Measurements from ENCODE around the gene FOXK2.

GRCh38 chr17:82490512-82491195 is 28.9 kb upstream of the FOXK2 start:
- TF ChIP-seq CSRNP3 (CRISPR knock-in tag; IDR thresholded peaks at IDR 0.05): no peak
- no peak for TF ChIP-seq PATZ1 (CRISPR knock-in tag; IDR thresholded peaks at IDR 0.05; ENCODE audit: borderline replicate concordance)
- TF ChIP-seq ZFP3 (CRISPR knock-in tag; IDR thresholded peaks at IDR 0.05): no peak
- no peak for TF ChIP-seq TSHZ2 (CRISPR knock-in tag; IDR thresholded peaks at IDR 0.05)
- TF ChIP-seq ARNTL (CRISPR knock-in tag; IDR thresholded peaks at IDR 0.05; ENCODE audit: borderline replicate concordance, low read depth): no peak
- no peak for TF ChIP-seq TCF4 (CRISPR knock-in tag; IDR thresholded peaks at IDR 0.05; ENCODE audit: borderline replicate concordance)
- no peak for TF ChIP-seq ZFP30 (CRISPR knock-in tag; IDR thresholded peaks at IDR 0.05)
- TF ChIP-seq CREB5 (CRISPR knock-in tag; IDR thresholded peaks at IDR 0.05; ENCODE audit: low read depth): no peak
- no peak for TF ChIP-seq RARB (CRISPR knock-in tag; IDR thresholded peaks at IDR 0.05)
- TF ChIP-seq OSR1 (CRISPR knock-in tag; IDR thresholded peaks at IDR 0.05): no peak

Data from SK-N-SH treated with all-trans-retinoic acid at 6 μM for 48 hours (cell line).